CD1c-positive myeloid dendritic cell (primary cell): ENCODE data around the gene PTPN21.
"Not testable (repeated sequence)": the region's sequence is repeated elsewhere in the genome, so short reads cannot be mapped to it uniquely, and the experiment has no call there.

Source experiments
- DNase-seq: peaks from one replicate; pipeline ENCODE4 v3.0.0-alpha.2; 2016; ENCODE audit errors: extremely low spot score

The PTPN21 gene

GRCh38 chr14:88551980-88552431, 2.8 kb downstream of the PTPN21 start:
- DNase-seq, result no peak

- peak; percentile 76 for DNase-seq
These were observed 3.5 kb downstream of the PTPN21 start for GRCh38 chr14:88551094-88551870.

GRCh38 chr14:88550078-88550477, 4.7 kb downstream of the PTPN21 start:
- DNase-seq, result no peak

GRCh38 chr14:88547386-88547780, 7.4 kb downstream of the PTPN21 start:
- DNase-seq, result no peak

- no peak for DNase-seq
These were observed 8.0 kb downstream of the PTPN21 start for GRCh38 chr14:88546621-88547385.

GRCh38 chr14:88545256-88545655, 9.6 kb downstream of the PTPN21 start:
- no peak for DNase-seq

- no peak for DNase-seq
These were observed 11.7 kb downstream of the PTPN21 start for GRCh38 chr14:88542857-88543795.

- DNase-seq, result no peak
These were observed 13.5 kb downstream of the PTPN21 start for GRCh38 chr14:88541324-88541723.

- DNase-seq, result no peak
These were observed 19.0 kb downstream of the PTPN21 start for GRCh38 chr14:88535813-88536212.

- peak; percentile 68 for DNase-seq
These were observed 19.7 kb downstream of the PTPN21 start for GRCh38 chr14:88535149-88535548.

- no peak for DNase-seq
These were observed 21.7 kb downstream of the PTPN21 start for GRCh38 chr14:88533064-88533602.

GRCh38 chr14:88529889-88530288, 24.9 kb downstream of the PTPN21 start:
- DNase-seq, result not testable (repeated sequence)

GRCh38 chr14:88522393-88522792, 32.4 kb downstream of the PTPN21 start:
- no peak for DNase-seq

- no peak for DNase-seq
These were observed 33.0 kb downstream of the PTPN21 start for GRCh38 chr14:88521818-88522217.

- DNase-seq, result no peak
These were observed 34.9 kb downstream of the PTPN21 start for GRCh38 chr14:88519907-88520306.

GRCh38 chr14:88518592-88519512, 36.0 kb downstream of the PTPN21 start:
- DNase-seq, result no peak

- DNase-seq, result no peak
These were observed 37.9 kb downstream of the PTPN21 start for GRCh38 chr14:88516861-88517357.

GRCh38 chr14:88515499-88516221, 39.1 kb downstream of the PTPN21 start:
- no peak for DNase-seq

- no peak for DNase-seq
These were observed 47.6 kb downstream of the PTPN21 start for GRCh38 chr14:88507208-88507607.

- DNase-seq, result no peak
These were observed 49.2 kb downstream of the PTPN21 start for GRCh38 chr14:88505621-88506020.
